ENCODE data around the gene RAB35. TPM values are rescaled to one million over a fixed set of nuclear protein-coding genes. Genes with fewer than 3 reads are reported as not detected.
A peak's percentile ranks its signal among the peaks of the same experiment; 100 is the strongest.

RAB35 gene
- total and polyA plus RNA-seq, 9 of the 15 experiments (the other 6 are each of a cell fraction or from before 2014, with no cell fraction given): 0.65 to 76.3 (median 38.9) TPM

DNA sequence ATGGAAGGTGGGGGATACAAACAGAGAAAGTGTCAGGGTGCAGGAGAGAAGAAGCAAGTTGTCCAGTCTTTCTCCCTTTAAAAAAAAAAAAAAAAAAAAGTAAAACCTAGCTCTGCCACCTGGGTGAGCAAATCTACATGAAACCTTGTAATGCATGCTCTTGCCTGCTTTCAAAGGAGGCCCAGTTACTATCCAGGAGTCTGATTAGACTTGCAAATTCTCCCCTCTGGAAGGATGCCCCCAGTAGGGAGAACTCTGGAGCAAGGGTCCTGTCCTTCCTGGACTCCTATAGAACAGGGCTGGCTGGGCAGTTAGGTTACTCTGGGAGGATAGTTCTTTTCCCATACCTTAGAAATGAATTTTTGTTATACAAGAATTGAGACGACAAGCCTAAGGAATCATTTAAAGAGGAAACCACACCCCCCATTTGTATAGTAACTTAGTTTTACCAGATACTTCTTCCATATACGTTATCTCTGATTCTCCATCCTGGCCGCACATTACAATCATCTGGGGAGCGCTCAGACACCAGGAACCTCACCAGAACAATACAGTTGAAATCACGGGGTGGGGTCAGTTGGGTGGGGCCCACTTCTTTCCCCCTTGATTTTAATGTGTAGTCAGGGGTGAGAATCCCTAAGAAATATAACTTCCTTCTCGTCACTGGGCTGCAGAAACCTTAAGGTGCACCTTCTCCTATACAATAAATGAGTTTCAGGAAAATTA lies 30.5 kb downstream of the RAB35 start:
- Histone ChIP-seq H3K4me2 (ENCODE audit: insufficient read depth, low read length) (peak overlapping the region; percentile 84; the same call in 1 of the 2 replicates), H3K9me3 (replicated peaks; ENCODE audit: control insufficient read depth, insufficient read depth, low read depth, low read length) (no peaks in the 10 kb centered on the region), H3K4me1 (replicated peaks in 1 of 2; ENCODE audit: control insufficient read depth in 2 of 2, insufficient read depth in 2 of 2, low read length in 2 of 2) (peaks cover 15% of the 10 kb centered on the region in 2 experiments; a peak in 3 of 5 replicates), H3K9ac (ENCODE audit: insufficient read depth in 1 of 2, low read depth in 2 of 2, low read length in 2 of 2) (peak overlapping the region in 1 of 2 experiments; percentile 60; a peak in 2 of 4 replicates), H3K27me3 (ENCODE audit: control insufficient read depth in 2 of 2, insufficient read depth in 2 of 2, low read length in 2 of 2) (peaks cover 0 to 3% of the 10 kb centered on the region in 2 experiments; a peak in 1 of 5 replicates), H3K4me3 (no peak overlapping the region), H3K9me1 (ENCODE audit: control insufficient read depth, insufficient read depth, low read length) (no peaks in the 10 kb centered on the region), H2AFZ (ENCODE audit: low read depth, low read length) (peak overlapping the region; percentile 94), H3K79me2 (ENCODE audit: control insufficient read depth, insufficient read depth, low read length) (no peaks in the 10 kb centered on the region), H3K27ac (ENCODE audit: extremely low read depth, low read depth, low read length) (no peak overlapping the region), H3K36me3 (ENCODE audit: control insufficient read depth, insufficient read depth, low read length) (no peaks in the 10 kb centered on the region), H4K20me1 (replicated peaks; ENCODE audit: control insufficient read depth, insufficient read depth, low read length) (peaks cover 6% of the 10 kb centered on the region; the same call in 1 of the 2 replicates)
- ATAC-seq (peak; percentile 7; the same call in 1 of the 3 replicates), DNase-seq (ENCODE audit: extremely low read depth in 1 of 4, low spot score in 3 of 4) (peak in 2 of 4 experiments; percentile 32 to 37), FAIRE-seq (no peak)
- intact Hi-C loops (cut with micrococcal nuclease) (loop anchor here (5.0 kb wide), 1 partner anchor 99 kb away; the partner anchor contains the start of gene BICDL1), in situ Hi-C loops (cut with MboI) (no loop called here)
- CTCF ChIA-PET (ENCODE audit: low intra/inter-chr PET ratio): interaction anchor here (0.7 to 1.2 kb wide), 2 partner anchors 96 to 366 kb away, joined by 3 to 4 read pairs; no protein-coding TSS in a partner anchor
- 8% methylated on average over 6 of the region's 6 CpGs for WGBS (ENCODE audit: insufficient coverage, low coverage, missing lambda C conversion rate)
- TF ChIP-seq KDM5B (IDR thresholded peaks at IDR 0.05; ENCODE audit: insufficient replicate concordance, low read depth, low read length) (peak; percentile 2), NR3C1 (CRISPR knock-in tag; IDR thresholded peaks at IDR 0.05) (no peak)
- no TSS peak for BruUV-seq (replicated peaks)
- POLR2A ChIA-PET: interaction anchor here (1.0 to 1.6 kb wide), 7 partner anchors 13 to 206 kb away, joined by 3 to 7 read pairs (median 5); partner anchors contain the start of genes RAB35, RNU4-2 and RPLP0

DNA sequence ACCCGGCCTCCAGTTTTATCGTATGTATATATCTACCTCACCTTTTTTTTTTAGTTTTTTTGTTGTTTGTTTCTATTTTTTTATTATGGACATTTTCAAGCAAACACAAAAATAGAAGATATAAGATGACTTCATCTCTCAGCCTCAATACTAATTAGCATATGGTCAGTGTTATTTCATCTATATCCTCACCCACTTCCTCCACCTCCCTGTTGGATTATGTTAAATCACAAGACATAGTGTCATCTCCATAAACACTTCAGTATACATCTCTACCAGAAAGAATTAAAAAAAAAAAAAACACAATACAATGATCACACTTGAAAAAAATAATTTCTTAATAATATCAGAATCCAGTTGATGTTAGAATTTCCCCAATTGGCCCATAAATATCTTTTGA lies 34.9 kb downstream of the RAB35 start:
- no peaks in the 10 kb centered on the region for H3K36me3 ChIP-seq (ENCODE audit: control insufficient read depth, insufficient read depth, low read length)
- H3K27ac ChIP-seq (ENCODE audit: extremely low read depth, low read depth, low read length): no peak overlapping the region
- intact Hi-C loops (cut with micrococcal nuclease): no loop called here
- 8% methylated on average over 2 of the region's 2 CpGs for WGBS (ENCODE audit: insufficient coverage, low coverage, missing lambda C conversion rate)
- TF ChIP-seq MAFF (IDR thresholded peaks at IDR 0.05; ENCODE audit: low read length) (no peak), PTBP1 (IDR thresholded peaks at IDR 0.05; ENCODE audit: low read depth, low read length) (no peak), ATF7 (IDR thresholded peaks at IDR 0.05) (no peak), PCBP1 (IDR thresholded peaks at IDR 0.05; ENCODE audit: low read depth, low read length, poor library complexity, severe bottlenecking) (no peak), HEY1 (CRISPR knock-in tag; IDR thresholded peaks at IDR 0.05; ENCODE audit: borderline replicate concordance) (no peak), ZNF780A (CRISPR knock-in tag; IDR thresholded peaks at IDR 0.05) (no peak), CXXC5 (CRISPR knock-in tag; IDR thresholded peaks at IDR 0.05) (no peak), MXI1 (IDR thresholded peaks at IDR 0.05; ENCODE audit: low read depth, low read length) (no peak), SIN3B (IDR thresholded peaks at IDR 0.05; ENCODE audit: low read depth) (no peak)
- H3K79me2 ChIP-seq (ENCODE audit: control insufficient read depth, insufficient read depth, low read length): no peaks in the 10 kb centered on the region
- H3K4me2 ChIP-seq (ENCODE audit: insufficient read depth, low read length): no peak overlapping the region
- no peaks in the 10 kb centered on the region for H3K9me3 ChIP-seq (replicated peaks; ENCODE audit: control insufficient read depth, insufficient read depth, low read depth, low read length)
- in situ Hi-C loops (cut with MboI): no loop called here
- H3K9me1 ChIP-seq (ENCODE audit: control insufficient read depth, insufficient read depth, low read length): no peaks in the 10 kb centered on the region
- no peaks in the 10 kb centered on the region for H4K20me1 ChIP-seq (replicated peaks; ENCODE audit: control insufficient read depth, insufficient read depth, low read length)
- ChIA-PET CTCF (ENCODE audit: low intra/inter-chr PET ratio) (no interaction called here), POLR2A (no interaction called here)
- H3K27me3 ChIP-seq (ENCODE audit: control insufficient read depth in 2 of 2, insufficient read depth in 2 of 2, low read length in 2 of 2): peaks cover 21 to 31% of the 10 kb centered on the region in 2 experiments; a peak in 3 of 5 replicates
- ATAC-seq (no peak), FAIRE-seq (no peak), DNase-seq (ENCODE audit: extremely low read depth in 1 of 4, low spot score in 3 of 4) (no peak)
- no peak overlapping the region for H2AFZ ChIP-seq (ENCODE audit: low read depth, low read length)
- H3K4me3 ChIP-seq: no peak overlapping the region
- no peak overlapping the region for H3K9ac ChIP-seq (ENCODE audit: insufficient read depth in 1 of 2, low read depth in 2 of 2, low read length in 2 of 2)
- BruUV-seq (replicated peaks): no TSS peak
- peaks cover 1 to 8% of the 10 kb centered on the region in 2 experiments; a peak in 2 of 5 replicates for H3K4me1 ChIP-seq (replicated peaks in 1 of 2; ENCODE audit: control insufficient read depth in 2 of 2, insufficient read depth in 2 of 2, low read length in 2 of 2)
